Measurements from ENCODE around the gene ANAPC2.
A peak's percentile ranks its signal among the peaks of the same experiment; 100 is the strongest.

Gene ANAPC2

DNA sequence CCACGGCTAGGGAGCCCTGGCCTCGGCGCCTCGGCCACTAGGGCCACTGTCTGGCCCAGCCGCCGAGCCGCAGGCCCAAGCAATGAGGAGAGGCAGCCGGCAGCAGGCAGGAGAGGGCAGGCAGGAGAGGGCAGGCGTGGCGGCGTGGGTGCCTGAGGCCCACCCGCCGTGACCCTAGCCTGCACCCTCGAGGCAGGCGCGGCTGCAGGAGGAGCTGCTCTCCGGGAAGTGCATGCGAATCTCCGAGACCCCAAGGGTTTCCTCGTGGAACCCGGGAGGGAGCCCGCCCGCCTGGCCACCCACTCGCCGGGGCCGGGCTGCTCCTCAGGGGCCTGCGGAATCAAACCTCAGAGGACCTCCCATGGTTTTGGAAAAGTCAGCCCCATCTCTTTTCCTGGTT lies 40.1 kb downstream of the ANAPC2 start:
- Histone ChIP-seq H3K4me1 (ENCODE audit: control insufficient read depth, insufficient read depth, low read length) (no peaks in the 10 kb centered on the region), H3K4me3 (ENCODE audit: low read length) (no peak overlapping the region), H3K9me3 (replicated peaks; ENCODE audit: low read length) (no peaks in the 10 kb centered on the region), H3K27me3 (ENCODE audit: control insufficient read depth, insufficient read depth, low read length) (peaks cover 5% of the 10 kb centered on the region), H3K9ac (ENCODE audit: low read depth, low read length) (no peak overlapping the region), H3K4me2 (ENCODE audit: low read length) (no peak overlapping the region), H3K36me3 (ENCODE audit: insufficient read depth, low read length) (no peaks in the 10 kb centered on the region)

DNA sequence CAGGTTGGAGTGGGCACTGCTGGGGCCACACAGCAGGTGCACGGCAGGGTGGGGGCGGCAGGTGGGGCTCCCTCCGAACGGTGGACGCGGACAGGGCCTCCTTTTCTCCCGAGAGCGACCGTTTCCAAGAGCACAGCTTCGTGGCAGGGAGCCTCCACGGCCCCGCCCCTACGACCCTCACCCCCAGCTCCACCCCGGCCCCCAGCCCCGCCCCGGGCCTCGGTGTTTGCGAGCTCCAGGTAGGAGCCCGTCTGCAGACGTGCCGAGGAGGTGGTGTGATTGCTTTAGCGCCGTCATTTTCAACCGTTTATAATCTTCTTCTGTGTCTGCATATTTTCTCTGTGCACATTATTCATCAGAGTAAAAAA lies 40.6 kb downstream of the ANAPC2 start:
- no peaks in the 10 kb centered on the region for H3K9me3 ChIP-seq (replicated peaks; ENCODE audit: low read length)
- no peak overlapping the region for H3K4me3 ChIP-seq (ENCODE audit: low read length)
- peaks cover 9% of the 10 kb centered on the region for H3K27me3 ChIP-seq (ENCODE audit: control insufficient read depth, insufficient read depth, low read length)
- H3K4me2 ChIP-seq (ENCODE audit: low read length) = no peak overlapping the region
- H3K9ac ChIP-seq (ENCODE audit: low read depth, low read length) = no peak overlapping the region
- no peaks in the 10 kb centered on the region for H3K4me1 ChIP-seq (ENCODE audit: control insufficient read depth, insufficient read depth, low read length)
- H3K36me3 ChIP-seq (ENCODE audit: insufficient read depth, low read length) = no peaks in the 10 kb centered on the region

DNA sequence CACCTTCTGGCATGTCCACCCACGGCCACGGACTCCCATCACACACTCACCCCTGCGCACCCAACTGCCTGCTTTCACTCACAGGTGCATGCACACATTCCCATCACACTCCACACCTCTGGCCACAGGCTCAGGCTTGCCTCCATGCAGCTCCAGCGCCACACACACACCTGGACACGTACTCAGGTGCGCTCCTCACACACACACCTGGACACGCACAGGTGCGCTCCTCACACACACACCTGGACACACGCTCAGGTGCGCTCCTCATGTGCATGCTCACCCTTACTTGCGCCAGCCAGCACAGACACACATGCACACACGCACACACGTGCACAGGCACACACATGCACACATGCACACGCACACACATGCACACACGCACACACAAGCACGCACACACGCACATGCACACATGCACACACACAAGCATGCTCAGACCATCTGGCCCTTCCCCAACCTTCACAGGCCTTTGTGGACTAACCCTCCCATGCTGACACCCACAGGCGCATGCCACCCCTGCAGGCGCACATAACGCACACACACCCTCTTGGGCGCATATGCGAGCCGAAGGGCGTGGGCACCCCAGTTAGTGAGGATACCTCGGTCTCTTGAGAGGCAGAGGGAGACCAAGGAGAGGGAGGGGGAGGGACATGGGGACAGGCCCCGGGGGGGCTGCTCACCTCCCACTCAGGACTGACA lies 41.1 kb downstream of the ANAPC2 start:
- Histone ChIP-seq H3K4me3 (ENCODE audit: low read length) (no peak overlapping the region), H3K27me3 (ENCODE audit: control insufficient read depth, insufficient read depth, low read length) (peaks cover 14% of the 10 kb centered on the region), H3K4me1 (ENCODE audit: control insufficient read depth, insufficient read depth, low read length) (no peaks in the 10 kb centered on the region), H3K36me3 (ENCODE audit: insufficient read depth, low read length) (no peaks in the 10 kb centered on the region), H3K4me2 (ENCODE audit: low read length) (no peak overlapping the region), H3K9me3 (replicated peaks; ENCODE audit: low read length) (no peaks in the 10 kb centered on the region), H3K9ac (ENCODE audit: low read depth, low read length) (no peak overlapping the region)

DNA sequence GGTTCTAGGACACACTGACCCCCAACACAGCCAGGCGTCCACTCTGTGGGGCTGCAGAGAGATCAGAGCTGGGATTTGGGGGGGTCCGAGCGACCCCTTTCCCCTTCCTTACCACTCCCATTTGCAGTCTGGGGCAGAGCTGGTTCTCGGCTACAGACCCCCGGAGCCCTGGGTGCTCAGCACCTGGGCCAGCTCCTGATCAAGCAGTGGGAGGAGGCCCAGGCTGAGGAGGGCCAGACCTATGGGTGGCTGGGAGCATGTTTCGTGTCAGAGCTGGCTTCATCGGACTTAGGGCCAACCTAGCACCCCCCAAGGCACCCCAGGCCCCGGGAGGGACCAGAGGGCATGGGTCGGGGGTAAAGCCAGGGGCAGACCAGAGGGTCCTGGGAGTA lies 41.8 kb downstream of the ANAPC2 start:
- peaks cover 22% of the 10 kb centered on the region for H3K27me3 ChIP-seq (ENCODE audit: control insufficient read depth, insufficient read depth, low read length)
- no peak overlapping the region for H3K4me2 ChIP-seq (ENCODE audit: low read length)
- H3K9me3 ChIP-seq (replicated peaks; ENCODE audit: low read length) = no peaks in the 10 kb centered on the region
- no peak overlapping the region for H3K4me3 ChIP-seq (ENCODE audit: low read length)
- H3K4me1 ChIP-seq (ENCODE audit: control insufficient read depth, insufficient read depth, low read length) = no peaks in the 10 kb centered on the region
- no peaks in the 10 kb centered on the region for H3K36me3 ChIP-seq (ENCODE audit: insufficient read depth, low read length)
- H3K9ac ChIP-seq (ENCODE audit: low read depth, low read length) = no peak overlapping the region

DNA sequence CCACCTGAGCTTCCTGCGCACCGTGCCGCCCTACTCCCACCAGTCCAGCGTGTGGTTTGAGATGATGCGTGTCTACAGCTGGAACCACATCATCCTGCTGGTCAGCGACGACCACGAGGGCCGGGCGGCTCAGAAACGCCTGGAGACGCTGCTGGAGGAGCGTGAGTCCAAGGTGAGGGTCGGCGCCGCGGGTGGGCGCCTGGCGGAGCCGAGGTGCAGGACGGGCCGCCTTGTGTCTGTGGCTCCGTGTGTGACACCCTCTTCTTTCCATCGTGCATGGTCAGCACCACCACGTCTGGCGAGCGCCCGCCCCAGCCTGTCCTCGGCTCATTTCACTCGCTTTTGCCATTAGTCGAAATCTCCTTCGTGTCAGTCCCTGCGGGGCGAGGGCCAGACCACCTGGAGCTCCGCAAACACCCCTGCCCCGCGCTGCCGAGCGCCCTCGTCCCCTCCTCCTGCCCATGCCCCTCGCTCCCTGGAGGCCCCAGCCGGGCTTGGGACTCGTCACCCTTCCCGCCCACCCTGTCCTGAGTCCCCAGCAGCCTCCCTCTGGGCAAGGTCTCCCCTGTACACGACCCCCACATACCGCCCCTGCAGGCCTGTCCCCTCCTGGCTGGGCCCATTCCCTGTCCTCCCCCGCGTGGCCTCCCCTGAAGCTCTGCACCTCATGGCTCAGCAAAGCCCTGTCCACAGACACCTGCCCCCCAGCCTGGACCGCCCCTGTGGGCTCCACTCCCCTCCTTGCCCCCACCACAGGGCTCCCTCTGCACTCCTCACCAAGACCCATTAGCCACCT lies 42.4 kb downstream of the ANAPC2 start:
- no peak overlapping the region for H3K4me3 ChIP-seq (ENCODE audit: low read length)
- peaks cover 28% of the 10 kb centered on the region for H3K27me3 ChIP-seq (ENCODE audit: control insufficient read depth, insufficient read depth, low read length)
- no peaks in the 10 kb centered on the region for H3K36me3 ChIP-seq (ENCODE audit: insufficient read depth, low read length)
- no peak overlapping the region for H3K4me2 ChIP-seq (ENCODE audit: low read length)
- no peaks in the 10 kb centered on the region for H3K4me1 ChIP-seq (ENCODE audit: control insufficient read depth, insufficient read depth, low read length)
- H3K9ac ChIP-seq (ENCODE audit: low read depth, low read length) = no peak overlapping the region
- H3K9me3 ChIP-seq (replicated peaks; ENCODE audit: low read length) = no peaks in the 10 kb centered on the region

DNA sequence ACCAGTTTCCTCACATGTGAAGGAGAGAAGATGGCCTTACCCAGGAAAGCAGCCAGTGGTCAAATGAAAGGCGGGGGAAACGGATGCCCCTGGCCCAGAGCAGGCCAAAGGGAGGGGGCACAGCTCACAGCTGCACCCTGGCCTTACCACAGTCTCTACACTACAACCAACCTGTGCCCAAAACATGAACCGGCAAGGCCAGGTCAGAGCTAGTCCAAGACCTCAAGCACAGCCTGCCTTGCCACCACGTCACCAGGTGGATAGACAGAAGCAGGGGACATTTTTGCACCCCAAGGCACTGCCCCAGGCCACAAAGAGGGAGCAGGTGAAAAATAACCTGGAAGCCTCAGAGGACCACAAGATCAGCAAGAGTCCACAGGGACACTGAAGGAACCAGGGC lies 44.9 kb downstream of the ANAPC2 start:
- peaks cover 49% of the 10 kb centered on the region for H3K27me3 ChIP-seq (ENCODE audit: control insufficient read depth, insufficient read depth, low read length)

GRCh38 chr9:137141976-137142936 lies 46.1 kb downstream of the ANAPC2 start:
- H3K4me1 ChIP-seq (ENCODE audit: control insufficient read depth, insufficient read depth, low read length) = peaks cover 5% of the 10 kb centered on the region
- H3K4me2 ChIP-seq (ENCODE audit: low read length) = no peak overlapping the region
- H3K36me3 ChIP-seq (ENCODE audit: insufficient read depth, low read length) = no peaks in the 10 kb centered on the region
- H3K4me3 ChIP-seq (ENCODE audit: low read length) = no peak overlapping the region
- H3K27me3 ChIP-seq (ENCODE audit: control insufficient read depth, insufficient read depth, low read length) = peaks cover 58% of the 10 kb centered on the region
- H3K9me3 ChIP-seq (replicated peaks; ENCODE audit: low read length) = no peaks in the 10 kb centered on the region
- no peak overlapping the region for H3K9ac ChIP-seq (ENCODE audit: low read depth, low read length)

More for the DNA sequence above, 44.9 kb downstream of the ANAPC2 start:
- H3K36me3 ChIP-seq (ENCODE audit: insufficient read depth, low read length) = no peaks in the 10 kb centered on the region
- no peak overlapping the region for H3K4me2 ChIP-seq (ENCODE audit: low read length)
- H3K4me3 ChIP-seq (ENCODE audit: low read length) = no peak overlapping the region
- peaks cover 5% of the 10 kb centered on the region for H3K4me1 ChIP-seq (ENCODE audit: control insufficient read depth, insufficient read depth, low read length)
- no peaks in the 10 kb centered on the region for H3K9me3 ChIP-seq (replicated peaks; ENCODE audit: low read length)
- H3K9ac ChIP-seq (ENCODE audit: low read depth, low read length) = no peak overlapping the region

DNA sequence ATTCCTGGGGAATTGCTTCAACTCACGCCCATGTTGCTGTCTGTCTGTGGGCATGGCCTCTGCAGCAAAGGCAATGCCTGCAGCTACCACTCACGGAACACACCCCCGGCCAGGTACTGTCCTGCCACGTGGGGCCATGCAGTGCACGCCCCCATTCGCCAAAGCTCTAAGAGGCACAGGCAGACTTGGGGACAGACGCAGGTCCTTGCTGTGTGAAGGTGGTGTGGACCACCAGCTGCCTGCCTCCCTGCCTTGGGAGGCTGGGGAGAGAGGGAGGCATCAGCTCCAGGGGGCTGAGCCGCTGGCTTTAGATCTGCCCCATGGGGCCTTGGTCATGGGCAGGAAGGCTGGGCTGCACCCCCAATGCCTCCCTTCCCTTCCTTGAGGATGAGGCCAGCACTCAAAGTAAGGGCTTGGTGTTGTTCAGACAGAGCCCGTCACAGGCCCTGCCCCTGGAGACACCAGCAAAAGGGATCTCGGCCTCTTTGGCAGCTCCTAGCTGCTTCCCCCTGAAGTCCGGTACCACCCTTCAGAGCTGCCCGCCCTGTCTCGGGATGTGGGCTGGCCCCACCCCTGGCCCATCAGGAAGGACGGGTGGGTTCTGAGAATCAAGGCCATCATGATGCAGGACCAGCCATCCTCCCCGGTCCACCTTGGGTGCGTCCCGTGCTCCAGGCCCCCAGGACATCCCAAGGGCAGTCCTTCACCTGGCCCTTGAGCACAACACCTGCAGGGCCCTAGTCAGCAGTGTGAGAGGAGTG lies 47.1 kb downstream of the ANAPC2 start:
- Histone ChIP-seq H3K4me2 (ENCODE audit: low read length) (no peak overlapping the region), H3K27me3 (ENCODE audit: control insufficient read depth, insufficient read depth, low read length) (peaks cover 68% of the 10 kb centered on the region)

DNA sequence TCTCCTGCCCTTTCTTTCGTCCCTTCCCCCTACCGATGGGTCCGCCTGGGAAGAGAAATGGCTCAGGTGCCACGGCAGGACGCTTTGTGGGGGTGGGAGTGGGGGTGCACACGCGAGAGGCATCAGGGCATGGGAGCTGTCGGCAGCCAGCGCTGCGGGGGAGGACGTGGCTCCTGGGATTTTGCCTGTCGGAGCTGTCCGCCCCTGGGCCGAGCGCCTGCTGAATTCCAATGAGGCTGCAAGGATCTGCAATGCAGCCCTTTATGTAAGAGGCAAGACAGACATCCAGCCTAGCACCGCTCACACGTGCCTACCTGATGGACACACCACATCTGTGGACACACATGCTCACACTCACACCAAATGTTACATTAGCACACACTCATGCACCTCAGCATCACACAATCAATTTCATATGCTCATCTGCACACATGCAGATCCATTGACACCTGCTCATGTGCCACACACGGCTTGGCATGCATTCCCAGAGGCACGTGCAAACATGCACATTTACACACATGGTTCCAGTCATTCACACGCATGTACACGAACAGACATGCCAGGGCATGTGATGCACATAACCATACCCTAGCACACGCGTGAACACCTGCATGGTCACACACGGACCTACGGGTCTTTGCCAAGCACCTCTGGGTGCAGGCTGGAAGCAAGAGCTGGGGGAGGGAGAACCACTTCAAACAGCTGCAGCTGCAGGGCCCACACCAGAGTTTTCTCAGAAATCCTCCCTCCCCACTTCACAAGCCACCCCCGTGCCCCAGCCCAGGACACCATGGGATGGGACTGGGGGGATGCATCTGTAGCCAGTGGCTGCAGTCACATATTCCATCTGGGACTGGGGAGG lies 48.0 kb downstream of the ANAPC2 start:
- H3K27me3 ChIP-seq (ENCODE audit: control insufficient read depth, insufficient read depth, low read length) = peaks cover 75% of the 10 kb centered on the region
- no peak overlapping the region for H3K9ac ChIP-seq (ENCODE audit: low read depth, low read length)
- H3K9me3 ChIP-seq (replicated peaks; ENCODE audit: low read length) = no peaks in the 10 kb centered on the region
- H3K4me3 ChIP-seq (ENCODE audit: low read length) = no peak overlapping the region
- no peaks in the 10 kb centered on the region for H3K36me3 ChIP-seq (ENCODE audit: insufficient read depth, low read length)
- H3K4me1 ChIP-seq (ENCODE audit: control insufficient read depth, insufficient read depth, low read length) = peaks cover 5% of the 10 kb centered on the region
- no peak overlapping the region for H3K4me2 ChIP-seq (ENCODE audit: low read length)

More for the DNA sequence above, 47.1 kb downstream of the ANAPC2 start:
- H3K4me3 ChIP-seq (ENCODE audit: low read length) = no peak overlapping the region
- H3K9ac ChIP-seq (ENCODE audit: low read depth, low read length) = no peak overlapping the region
- no peaks in the 10 kb centered on the region for H3K36me3 ChIP-seq (ENCODE audit: insufficient read depth, low read length)
- peaks cover 5% of the 10 kb centered on the region for H3K4me1 ChIP-seq (ENCODE audit: control insufficient read depth, insufficient read depth, low read length)
- no peaks in the 10 kb centered on the region for H3K9me3 ChIP-seq (replicated peaks; ENCODE audit: low read length)

DNA sequence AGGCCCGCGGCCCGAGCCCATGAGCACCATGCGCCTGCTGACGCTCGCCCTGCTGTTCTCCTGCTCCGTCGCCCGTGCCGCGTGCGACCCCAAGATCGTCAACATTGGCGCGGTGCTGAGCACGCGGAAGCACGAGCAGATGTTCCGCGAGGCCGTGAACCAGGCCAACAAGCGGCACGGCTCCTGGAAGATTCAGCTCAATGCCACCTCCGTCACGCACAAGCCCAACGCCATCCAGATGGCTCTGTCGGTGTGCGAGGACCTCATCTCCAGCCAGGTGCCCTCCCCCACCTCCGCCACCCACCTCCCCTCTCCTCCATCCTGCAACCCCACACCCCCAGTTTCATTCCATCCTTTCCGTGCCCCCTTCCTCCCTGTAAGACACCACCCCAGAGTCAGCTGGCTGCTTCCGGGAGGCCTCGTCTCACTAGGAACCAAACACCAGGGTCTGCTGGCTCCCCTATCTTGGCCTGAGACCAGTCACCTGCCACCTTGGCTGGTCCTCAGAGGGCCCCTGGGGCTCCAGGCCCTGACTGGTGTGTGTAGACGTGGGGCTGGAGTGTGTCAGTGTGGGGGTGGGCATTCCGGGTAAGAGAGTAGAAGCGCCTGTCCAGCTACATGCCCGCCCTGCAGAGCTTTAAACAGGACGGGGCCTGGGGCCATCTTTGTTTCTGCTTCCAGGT lies 48.8 kb downstream of the ANAPC2 start:
- H3K27me3 ChIP-seq (ENCODE audit: control insufficient read depth, insufficient read depth, low read length) = peaks cover 75% of the 10 kb centered on the region
- H3K9ac ChIP-seq (ENCODE audit: low read depth, low read length) = no peak overlapping the region
- peak overlapping the region; percentile 64 for H3K4me2 ChIP-seq (ENCODE audit: low read length)

More for the DNA sequence above, 48.8 kb downstream of the ANAPC2 start:
- Histone ChIP-seq H3K9me3 (replicated peaks; ENCODE audit: low read length) (no peaks in the 10 kb centered on the region), H3K36me3 (ENCODE audit: insufficient read depth, low read length) (no peaks in the 10 kb centered on the region), H3K4me1 (ENCODE audit: control insufficient read depth, insufficient read depth, low read length) (peaks cover 5% of the 10 kb centered on the region), H3K4me3 (ENCODE audit: low read length) (no peak overlapping the region)
